ENCODE results near the gene FGD5.

FGD5 gene

DNA sequence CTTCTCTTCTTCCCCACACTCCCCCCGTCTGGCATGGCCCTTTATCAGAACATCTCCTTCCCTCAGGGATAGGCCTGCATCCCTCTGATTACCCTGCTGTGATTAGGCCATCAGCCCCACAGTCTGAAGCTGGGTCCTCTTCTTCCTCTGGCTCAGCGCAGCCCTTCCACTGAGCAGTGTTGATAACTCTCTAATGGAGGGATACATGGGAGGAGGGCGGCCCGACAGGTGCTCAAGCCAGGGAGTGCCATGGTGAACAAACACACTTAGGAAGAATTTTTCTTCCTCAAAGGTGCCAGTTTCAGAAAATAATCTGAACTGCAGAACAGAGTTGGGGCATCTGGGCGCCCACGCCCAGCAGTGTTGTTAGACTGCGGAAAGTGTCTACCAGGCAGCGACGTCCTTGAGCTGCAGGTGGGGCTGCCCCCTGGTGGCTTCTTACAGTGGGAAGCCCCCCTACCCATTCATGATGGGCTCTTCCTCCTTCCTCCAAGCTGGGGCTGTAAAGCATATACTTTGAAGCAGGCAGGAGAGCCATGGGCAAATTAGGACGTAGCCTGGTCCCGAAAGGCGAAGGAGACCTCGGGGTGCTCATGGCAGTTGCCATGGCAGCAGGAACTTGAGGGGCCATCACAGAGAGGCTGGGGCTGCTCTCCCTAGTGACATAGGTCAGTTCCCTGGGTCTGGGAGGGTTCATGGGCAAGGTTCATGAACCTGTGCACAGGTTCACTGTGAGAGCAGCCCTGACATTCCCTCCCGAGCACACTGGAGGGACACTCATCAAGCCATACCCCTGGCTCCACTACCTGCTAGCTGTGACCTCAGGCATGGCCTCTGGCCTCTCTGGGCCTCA, 95.4 kb downstream of the FGD5 start:
- no peak for TF ChIP-seq POLR2AphosphoS5 (IDR thresholded peaks at IDR 0.05; ENCODE audit: low read depth, low read length)
- no peak for TF ChIP-seq TAF1 (IDR thresholded peaks at IDR 0.05; ENCODE audit: borderline replicate concordance, insufficient read depth, low read length)
- no peak for TF ChIP-seq FOXP2 (optimal IDR thresholded peaks at IDR 0.05; ENCODE audit: borderline replicate concordance, extremely low read depth, extremely low read length, insufficient read depth)
- TF ChIP-seq, protein P1, sequence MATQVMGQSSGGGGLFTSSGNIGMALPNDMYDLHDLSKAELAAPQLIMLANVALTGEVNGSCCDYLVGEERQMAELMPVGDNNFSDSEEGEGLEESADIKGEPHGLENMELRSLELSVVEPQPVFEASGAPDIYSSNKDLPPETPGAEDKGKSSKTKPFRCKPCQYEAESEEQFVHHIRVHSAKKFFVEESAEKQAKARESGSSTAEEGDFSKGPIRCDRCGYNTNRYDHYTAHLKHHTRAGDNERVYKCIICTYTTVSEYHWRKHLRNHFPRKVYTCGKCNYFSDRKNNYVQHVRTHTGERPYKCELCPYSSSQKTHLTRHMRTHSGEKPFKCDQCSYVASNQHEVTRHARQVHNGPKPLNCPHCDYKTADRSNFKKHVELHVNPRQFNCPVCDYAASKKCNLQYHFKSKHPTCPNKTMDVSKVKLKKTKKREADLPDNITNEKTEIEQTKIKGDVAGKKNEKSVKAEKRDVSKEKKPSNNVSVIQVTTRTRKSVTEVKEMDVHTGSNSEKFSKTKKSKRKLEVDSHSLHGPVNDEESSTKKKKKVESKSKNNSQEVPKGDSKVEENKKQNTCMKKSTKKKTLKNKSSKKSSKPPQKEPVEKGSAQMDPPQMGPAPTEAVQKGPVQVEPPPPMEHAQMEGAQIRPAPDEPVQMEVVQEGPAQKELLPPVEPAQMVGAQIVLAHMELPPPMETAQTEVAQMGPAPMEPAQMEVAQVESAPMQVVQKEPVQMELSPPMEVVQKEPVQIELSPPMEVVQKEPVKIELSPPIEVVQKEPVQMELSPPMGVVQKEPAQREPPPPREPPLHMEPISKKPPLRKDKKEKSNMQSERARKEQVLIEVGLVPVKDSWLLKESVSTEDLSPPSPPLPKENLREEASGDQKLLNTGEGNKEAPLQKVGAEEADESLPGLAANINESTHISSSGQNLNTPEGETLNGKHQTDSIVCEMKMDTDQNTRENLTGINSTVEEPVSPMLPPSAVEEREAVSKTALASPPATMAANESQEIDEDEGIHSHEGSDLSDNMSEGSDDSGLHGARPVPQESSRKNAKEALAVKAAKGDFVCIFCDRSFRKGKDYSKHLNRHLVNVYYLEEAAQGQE (IDR thresholded peaks at IDR 0.05; ENCODE audit: insufficient read depth in 1 of 2, low read depth in 2 of 2, low read length in 2 of 2) = no peak
- no peak for TF ChIP-seq SIN3A (IDR thresholded peaks at IDR 0.05; ENCODE audit: borderline replicate concordance, insufficient read depth, low read length)

DNA sequence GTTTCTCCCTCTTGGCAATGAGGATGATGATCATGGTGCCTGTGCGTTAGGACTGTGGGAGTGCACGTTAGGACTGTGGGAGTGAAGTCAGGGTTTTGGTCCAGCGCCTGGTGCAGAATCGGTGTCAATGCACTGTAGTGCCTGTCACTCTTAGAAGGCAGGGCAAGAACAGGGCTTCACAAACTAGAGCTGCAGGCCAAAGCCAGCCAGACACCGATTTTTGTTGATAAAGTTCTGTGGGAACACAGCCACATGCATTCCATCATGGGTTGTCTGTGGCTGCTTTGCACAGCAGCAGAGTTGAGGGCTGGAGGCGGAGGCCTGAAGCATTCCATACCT, 96.0 kb downstream of the FGD5 start:
- TF ChIP-seq SIN3A (IDR thresholded peaks at IDR 0.05; ENCODE audit: borderline replicate concordance, insufficient read depth, low read length) = no peak
- no peak for TF ChIP-seq TAF1 (IDR thresholded peaks at IDR 0.05; ENCODE audit: borderline replicate concordance, insufficient read depth, low read length)
- TF ChIP-seq, protein P1 (IDR thresholded peaks at IDR 0.05; ENCODE audit: insufficient read depth in 1 of 2, low read depth in 2 of 2, low read length in 2 of 2) = no peak
- TF ChIP-seq FOXP2 (optimal IDR thresholded peaks at IDR 0.05; ENCODE audit: borderline replicate concordance, extremely low read depth, extremely low read length, insufficient read depth) = no peak
- no peak for TF ChIP-seq POLR2AphosphoS5 (IDR thresholded peaks at IDR 0.05; ENCODE audit: low read depth, low read length)

DNA sequence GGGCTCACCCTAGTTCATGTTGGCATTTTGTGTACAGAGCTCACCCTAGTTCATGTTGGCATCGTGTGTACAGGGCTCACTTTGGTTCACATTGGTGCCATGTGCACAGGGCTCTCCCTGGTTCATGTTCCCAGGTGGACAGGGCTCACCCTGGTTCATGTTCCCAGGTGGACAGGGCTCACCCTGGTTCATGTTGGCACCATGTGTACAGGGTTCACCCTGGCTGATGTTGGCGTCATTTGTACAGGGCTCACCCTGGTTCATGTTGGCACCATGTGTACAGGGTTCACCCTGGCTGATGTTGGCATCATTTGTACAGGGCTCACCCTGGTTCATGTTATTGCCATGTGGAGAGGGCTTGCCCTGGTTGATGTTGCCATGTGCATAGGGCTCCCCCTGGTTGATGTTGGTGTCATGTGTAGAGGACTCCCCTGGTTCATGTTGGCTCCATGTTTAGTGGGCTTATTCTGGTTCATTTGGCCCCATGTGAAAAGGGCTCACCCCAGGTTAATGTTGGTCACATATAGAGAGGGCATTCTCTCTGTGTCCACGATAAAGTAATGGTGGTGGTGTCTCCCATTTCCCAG, 97.0 kb downstream of the FGD5 start:
- TF ChIP-seq POLR2AphosphoS5 (IDR thresholded peaks at IDR 0.05; ENCODE audit: low read depth, low read length) (no peak), FOXP2 (optimal IDR thresholded peaks at IDR 0.05; ENCODE audit: borderline replicate concordance, extremely low read depth, extremely low read length, insufficient read depth) (no peak), TAF1 (IDR thresholded peaks at IDR 0.05; ENCODE audit: borderline replicate concordance, insufficient read depth, low read length) (no peak), SIN3A (IDR thresholded peaks at IDR 0.05; ENCODE audit: borderline replicate concordance, insufficient read depth, low read length) (no peak)
- TF ChIP-seq, protein P1 (IDR thresholded peaks at IDR 0.05; ENCODE audit: insufficient read depth in 1 of 2, low read depth in 2 of 2, low read length in 2 of 2) = no peak

DNA sequence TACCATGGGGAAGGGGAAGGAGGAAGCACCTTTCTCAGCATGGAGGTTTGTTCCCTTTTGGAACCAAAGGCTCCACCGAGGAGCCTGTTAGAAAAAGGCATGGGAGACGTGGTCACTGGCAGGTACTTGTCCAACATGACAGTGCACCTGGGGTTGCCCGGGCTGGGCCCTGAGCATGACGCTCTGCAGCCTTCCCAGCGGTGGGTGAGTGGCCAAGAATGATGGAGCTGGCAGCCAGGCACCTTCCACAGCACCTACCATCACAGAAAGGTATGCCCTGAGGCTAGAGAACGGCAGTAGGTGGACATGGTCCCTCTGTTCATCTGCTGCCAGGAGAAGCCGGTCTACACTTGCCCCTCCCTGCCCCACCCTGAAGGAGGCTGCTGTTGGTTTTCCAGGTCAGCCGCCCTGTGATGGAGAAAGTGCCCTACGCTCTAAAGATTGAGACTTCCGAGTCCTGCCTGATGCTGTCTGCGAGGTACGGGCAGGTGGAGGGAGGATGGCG, 99.6 kb downstream of the FGD5 start:
- TF ChIP-seq SIN3A (IDR thresholded peaks at IDR 0.05; ENCODE audit: borderline replicate concordance, insufficient read depth, low read length) = no peak
- TF ChIP-seq POLR2AphosphoS5 (IDR thresholded peaks at IDR 0.05; ENCODE audit: low read depth, low read length) = no peak
- TF ChIP-seq, protein P1 (IDR thresholded peaks at IDR 0.05; ENCODE audit: insufficient read depth in 1 of 2, low read depth in 2 of 2, low read length in 2 of 2) = no peak
- no peak for TF ChIP-seq FOXP2 (optimal IDR thresholded peaks at IDR 0.05; ENCODE audit: borderline replicate concordance, extremely low read depth, extremely low read length, insufficient read depth)
- TF ChIP-seq TAF1 (IDR thresholded peaks at IDR 0.05; ENCODE audit: borderline replicate concordance, insufficient read depth, low read length) = no peak

Measured in PFSK-1 (cell line).